Measurements from ENCODE around the gene RPSA.

RPSA gene

GRCh38 chr3:39440316-39440715 is 33.8 kb downstream of the RPSA start:
- H3K27me3 ChIP-seq (ENCODE audit: control insufficient read depth, insufficient read depth, low read length): no peaks in the 10 kb centered on the region
- peaks cover 37% of the 10 kb centered on the region for H3K4me1 ChIP-seq
- no peak overlapping the region for H3K9ac ChIP-seq
- no peak overlapping the region for H3K4me2 ChIP-seq (ENCODE audit: low read length)
- H3K79me2 ChIP-seq: no peaks in the 10 kb centered on the region
- H3K27ac ChIP-seq: no peak overlapping the region
- H2AFZ ChIP-seq: no peak overlapping the region
- H3K36me3 ChIP-seq (ENCODE audit: control insufficient read depth, insufficient read depth, low read length): no peaks in the 10 kb centered on the region
- no peak overlapping the region for H3K4me3 ChIP-seq (ENCODE audit: low read depth, low read length)
- H3K9me3 ChIP-seq (ENCODE audit: control insufficient read depth, low read length): no peaks in the 10 kb centered on the region
- TF ChIP-seq CTCF (IDR thresholded peaks at IDR 0.05): no peak

- Histone ChIP-seq H3K36me3 (ENCODE audit: control insufficient read depth, insufficient read depth, low read length) (no peaks in the 10 kb centered on the region), H3K4me3 (ENCODE audit: low read depth, low read length) (no peak overlapping the region), H2AFZ (peak overlapping the region; percentile 51), H3K4me1 (peaks cover 50% of the 10 kb centered on the region), H3K4me2 (ENCODE audit: low read length) (no peak overlapping the region), H3K27ac (peak overlapping the region; percentile 85), H3K9me3 (ENCODE audit: control insufficient read depth, low read length) (no peaks in the 10 kb centered on the region), H3K27me3 (ENCODE audit: control insufficient read depth, insufficient read depth, low read length) (no peaks in the 10 kb centered on the region), H3K79me2 (no peaks in the 10 kb centered on the region), H3K9ac (no peak overlapping the region)
- TF ChIP-seq CTCF (IDR thresholded peaks at IDR 0.05): peak; percentile 61
Observed at GRCh38 chr3:39443530-39443929, 37.0 kb downstream of the RPSA start.

- Histone ChIP-seq H3K79me2 (no peaks in the 10 kb centered on the region), H2AFZ (peak overlapping the region; percentile 18), H3K36me3 (ENCODE audit: control insufficient read depth, insufficient read depth, low read length) (no peaks in the 10 kb centered on the region)
Observed at GRCh38 chr3:39445927-39446326, 39.4 kb downstream of the RPSA start.

GRCh38 chr3:39446444-39446843 is 39.9 kb downstream of the RPSA start:
- H3K36me3 ChIP-seq (ENCODE audit: control insufficient read depth, insufficient read depth, low read length): no peaks in the 10 kb centered on the region
- TF ChIP-seq CTCF (IDR thresholded peaks at IDR 0.05): no peak
- H3K27me3 ChIP-seq (ENCODE audit: control insufficient read depth, insufficient read depth, low read length): no peaks in the 10 kb centered on the region
- no peak overlapping the region for H3K9ac ChIP-seq
- H3K4me3 ChIP-seq (ENCODE audit: low read depth, low read length): peak overlapping the region; percentile 12
- H3K27ac ChIP-seq: peak overlapping the region; percentile 86
- no peaks in the 10 kb centered on the region for H3K79me2 ChIP-seq
- H3K9me3 ChIP-seq (ENCODE audit: control insufficient read depth, low read length): no peaks in the 10 kb centered on the region
- peaks cover 55% of the 10 kb centered on the region for H3K4me1 ChIP-seq
- H2AFZ ChIP-seq: no peak overlapping the region
- H3K4me2 ChIP-seq (ENCODE audit: low read length): peak overlapping the region; percentile 58

More at GRCh38 chr3:39445927-39446326, 39.4 kb downstream of the RPSA start:
- Histone ChIP-seq H3K9ac (no peak overlapping the region), H3K4me1 (peaks cover 55% of the 10 kb centered on the region), H3K27me3 (ENCODE audit: control insufficient read depth, insufficient read depth, low read length) (no peaks in the 10 kb centered on the region), H3K4me2 (ENCODE audit: low read length) (peak overlapping the region; percentile 58), H3K27ac (peak overlapping the region; percentile 86), H3K4me3 (ENCODE audit: low read depth, low read length) (no peak overlapping the region), H3K9me3 (ENCODE audit: control insufficient read depth, low read length) (no peaks in the 10 kb centered on the region)
- no peak for TF ChIP-seq CTCF (IDR thresholded peaks at IDR 0.05)
